ENCODE data around the gene DTNBP1.

GRCh38 chr6:15507746-15508145 lies 155.1 kb downstream of the DTNBP1 start:
- TF ChIP-seq CTCF (IDR thresholded peaks at IDR 0.05; ENCODE audit: extremely low read depth in 1 of 2, insufficient read depth in 1 of 2, low read depth in 1 of 2, low read length in 2 of 2) (no peak), EZH2 (IDR thresholded peaks at IDR 0.05; ENCODE audit: borderline replicate concordance, low read depth, low read length, severe bottlenecking) (no peak)
